ENCODE data around the gene ROBO1.

Gene ROBO1

DNA sequence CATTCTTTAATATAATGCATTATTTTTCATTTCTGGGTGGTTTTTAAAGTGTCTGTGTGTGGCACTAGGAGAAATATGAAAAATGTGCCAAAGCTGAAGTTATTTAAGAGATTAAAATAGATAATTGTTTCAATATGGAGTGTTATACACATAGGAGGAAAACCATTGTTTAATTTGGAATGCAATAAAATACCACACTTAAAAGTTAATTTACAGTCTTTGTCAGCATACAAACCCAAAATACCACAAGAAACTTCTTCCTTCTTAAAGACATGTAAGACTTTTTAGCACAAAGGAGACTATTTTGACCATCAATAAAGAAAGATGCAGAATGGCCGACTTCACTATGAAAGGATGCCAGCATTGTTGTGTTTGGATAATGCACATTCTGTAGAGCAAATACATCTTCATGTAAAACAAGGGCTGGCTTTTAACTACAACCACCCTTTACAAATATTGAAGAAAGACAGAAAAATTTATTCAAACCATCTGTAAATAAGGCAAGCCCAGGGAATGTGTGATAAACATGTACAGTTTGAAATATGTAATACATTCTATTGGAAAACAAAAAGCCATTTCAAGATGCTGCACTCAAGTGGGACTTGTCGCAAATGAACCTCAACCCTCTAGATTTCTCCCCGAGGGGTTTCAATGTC lies 1146.6 kb downstream of the ROBO1 start:
- DNase-seq (ENCODE audit: low spot score), result no peak

DNA sequence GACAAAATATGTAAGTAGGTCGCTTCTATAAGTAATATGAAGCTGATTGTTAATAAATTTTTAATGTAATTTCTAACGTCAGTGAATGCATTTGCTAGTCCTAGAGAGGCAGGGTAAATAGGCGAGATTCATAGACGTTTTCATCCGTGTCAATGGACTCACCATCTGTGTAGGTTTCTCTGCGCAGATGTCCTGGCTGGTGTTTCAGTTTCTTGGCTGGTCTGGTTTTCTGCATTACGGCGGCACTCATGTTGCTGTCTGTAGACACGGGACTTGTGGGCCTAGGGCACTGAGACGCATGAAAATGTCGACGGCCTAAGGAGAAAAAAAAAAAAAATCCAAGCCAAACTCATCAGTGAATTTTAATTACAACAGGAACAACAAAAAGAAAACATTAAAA lies 1153.3 kb downstream of the ROBO1 start:
- no peak for DNase-seq (ENCODE audit: low spot score)

DNA sequence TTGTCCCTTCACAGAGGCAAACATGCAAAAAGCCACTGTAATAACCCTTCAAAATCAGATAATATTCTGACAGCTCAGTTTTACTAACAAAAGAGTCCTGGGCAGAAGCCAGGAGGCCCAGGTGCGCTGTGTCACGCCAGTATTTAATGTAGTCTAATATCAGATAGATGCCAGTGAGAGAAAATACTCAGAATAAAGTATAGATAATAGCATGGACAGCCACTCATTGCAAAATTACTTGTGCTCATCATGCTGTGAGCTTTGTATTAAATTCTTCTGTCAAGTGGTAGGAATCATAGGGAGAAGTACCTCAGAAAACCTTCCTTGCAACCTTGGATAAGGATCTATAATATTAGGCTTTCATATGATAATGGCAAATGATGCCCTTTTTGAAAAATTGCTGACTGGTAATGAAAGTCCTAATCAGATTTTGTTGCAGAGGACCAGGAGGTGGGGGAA lies 1154.3 kb downstream of the ROBO1 start:
- DNase-seq (ENCODE audit: low spot score), result no peak

- no peak for DNase-seq (ENCODE audit: low spot score)
Observed at GRCh38 chr3:78611278-78611677, 1156.5 kb downstream of the ROBO1 start.

- no peak for DNase-seq (ENCODE audit: low spot score)
Observed at GRCh38 chr3:78610462-78611125, 1157.2 kb downstream of the ROBO1 start.

GRCh38 chr3:78606756-78607155 lies 1161.0 kb downstream of the ROBO1 start:
- no peak for DNase-seq (ENCODE audit: low spot score)

DNA sequence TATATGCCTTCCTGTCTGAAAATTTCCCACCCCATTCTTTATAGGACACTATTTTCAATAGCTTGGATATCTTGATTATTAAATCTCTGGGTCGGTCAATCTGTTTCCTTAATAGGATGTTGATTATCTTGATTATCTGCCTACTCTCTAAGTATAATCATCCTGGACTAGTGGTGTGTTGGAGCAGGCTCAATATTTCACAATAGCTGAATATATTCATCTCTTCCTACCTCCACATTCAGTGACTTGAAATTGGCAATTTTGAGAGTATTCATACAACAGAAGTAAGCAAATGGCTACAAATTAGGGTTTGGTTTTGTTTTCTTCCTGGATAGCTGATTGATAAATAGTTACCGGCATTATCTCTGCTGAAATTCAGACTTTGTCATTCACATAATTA lies 1162.6 kb downstream of the ROBO1 start:
- DNase-seq (ENCODE audit: low spot score), result no peak

DNA sequence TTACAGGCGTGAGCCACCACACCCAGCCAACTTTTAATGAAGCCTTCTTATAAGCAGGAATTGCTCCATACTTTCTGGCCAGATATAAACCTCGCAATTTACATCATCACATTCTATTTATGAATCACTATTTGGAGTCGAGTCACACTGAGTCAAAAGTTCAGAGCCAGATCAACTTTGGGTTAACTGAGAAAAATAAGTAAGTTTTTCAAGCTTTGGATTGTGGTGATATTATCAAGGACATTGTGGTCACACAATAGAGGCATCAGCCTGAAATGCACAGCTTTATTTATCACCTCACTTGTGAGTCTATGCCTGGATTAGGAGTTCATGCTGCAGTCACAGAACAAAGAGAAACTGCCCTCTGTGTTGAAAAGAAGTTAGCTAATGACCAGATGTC lies 1163.5 kb downstream of the ROBO1 start:
- no peak for DNase-seq (ENCODE audit: low spot score)

- DNase-seq (ENCODE audit: low spot score), result no peak
Observed at GRCh38 chr3:78601249-78601648, 1166.5 kb downstream of the ROBO1 start.

DNA sequence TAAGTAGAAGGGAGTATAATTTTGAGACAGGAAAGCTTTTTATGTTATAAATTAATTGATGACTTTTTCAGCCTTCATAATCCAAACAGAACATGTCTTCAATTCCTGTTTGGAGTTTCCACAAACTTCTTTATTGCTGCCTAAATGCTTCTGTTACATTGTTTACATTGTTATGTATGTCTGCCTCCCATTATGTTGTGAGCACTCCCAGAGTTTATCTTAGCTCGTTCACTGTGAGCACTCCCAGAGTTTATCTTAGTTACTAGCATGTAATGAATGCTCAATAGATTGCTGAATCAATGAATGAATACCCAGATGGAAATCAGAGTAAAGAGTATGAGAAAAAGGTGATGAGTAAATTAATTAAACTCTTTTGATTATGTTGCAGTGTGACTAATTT lies 1178.0 kb downstream of the ROBO1 start:
- DNase-seq (ENCODE audit: low spot score), result no peak

GRCh38 chr3:78588906-78589621 lies 1178.7 kb downstream of the ROBO1 start:
- no peak for DNase-seq (ENCODE audit: low spot score)

DNA sequence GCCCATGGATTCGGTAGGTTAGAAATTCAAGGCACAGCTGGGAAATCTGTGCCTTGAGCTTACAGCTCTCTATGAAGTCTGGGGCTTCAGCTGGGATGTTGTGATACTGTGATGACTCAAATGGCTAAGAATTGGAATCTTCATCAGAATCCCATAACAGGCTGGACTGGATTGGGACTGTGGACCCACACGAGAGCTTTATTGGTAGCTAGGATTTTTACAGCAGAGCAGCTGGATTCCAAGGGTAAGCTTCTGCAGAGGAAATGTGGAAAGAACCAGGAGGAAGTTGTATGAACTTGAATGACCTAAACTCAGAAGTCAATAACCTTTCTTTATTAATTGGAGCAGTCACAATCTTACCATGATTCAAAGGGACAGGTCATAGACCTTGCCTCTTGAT lies 1187.1 kb downstream of the ROBO1 start:
- DNase-seq (ENCODE audit: low spot score), result no peak

- DNase-seq (ENCODE audit: low spot score), result no peak
Observed at GRCh38 chr3:78571486-78571885, 1196.3 kb downstream of the ROBO1 start.

GRCh38 chr3:78570496-78570895 lies 1197.3 kb downstream of the ROBO1 start:
- DNase-seq (ENCODE audit: low spot score), result no peak

DNA sequence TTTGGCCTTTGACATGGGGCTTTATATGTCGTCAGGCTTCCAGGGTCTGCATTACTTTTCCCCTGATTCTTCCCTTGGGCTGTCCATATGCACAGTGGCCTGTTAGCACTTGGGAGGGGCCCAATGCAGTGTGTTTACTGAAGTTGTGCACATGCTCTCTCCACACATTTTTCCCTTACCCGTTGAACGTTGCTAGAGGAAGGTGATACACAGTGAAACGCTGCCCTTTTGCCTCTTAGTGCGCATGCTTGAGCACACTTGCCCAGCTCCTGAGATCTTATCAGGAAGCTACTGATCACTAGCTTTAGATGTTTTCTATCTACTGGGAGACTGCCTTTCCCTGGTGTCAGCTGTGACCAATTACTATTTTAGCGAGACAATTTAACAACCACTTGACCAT lies 1198.0 kb downstream of the ROBO1 start:
- DNase-seq (ENCODE audit: low spot score), result no peak

DNA sequence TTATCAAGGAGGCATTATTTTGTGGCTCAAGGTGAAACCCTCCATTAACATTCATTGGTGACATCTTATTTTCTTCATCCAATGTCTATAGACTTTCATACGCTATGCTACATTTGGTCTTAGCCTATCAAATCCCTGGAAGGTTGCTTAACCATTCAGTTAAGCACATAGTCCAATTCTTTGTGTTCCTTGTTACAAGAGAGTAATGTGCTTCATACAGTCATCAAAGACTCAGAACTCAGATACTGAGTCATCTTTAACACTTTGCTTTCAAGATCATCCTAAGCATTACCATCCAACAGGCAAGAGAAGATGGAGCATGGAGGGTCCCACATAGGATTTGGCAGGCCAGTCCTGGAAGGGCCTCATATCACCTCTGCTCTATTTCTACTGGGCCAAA lies 1202.1 kb downstream of the ROBO1 start:
- no peak for DNase-seq (ENCODE audit: low spot score)

- no peak for DNase-seq (ENCODE audit: low spot score)
Observed at GRCh38 chr3:78562328-78562727, 1205.5 kb downstream of the ROBO1 start.
